ENCODE measurements around the gene PEDS1.
"Not testable (repeated sequence)": the region's sequence is repeated elsewhere in the genome, so short reads cannot be mapped to it uniquely, and the experiment has no call there.

Gene PEDS1

DNA sequence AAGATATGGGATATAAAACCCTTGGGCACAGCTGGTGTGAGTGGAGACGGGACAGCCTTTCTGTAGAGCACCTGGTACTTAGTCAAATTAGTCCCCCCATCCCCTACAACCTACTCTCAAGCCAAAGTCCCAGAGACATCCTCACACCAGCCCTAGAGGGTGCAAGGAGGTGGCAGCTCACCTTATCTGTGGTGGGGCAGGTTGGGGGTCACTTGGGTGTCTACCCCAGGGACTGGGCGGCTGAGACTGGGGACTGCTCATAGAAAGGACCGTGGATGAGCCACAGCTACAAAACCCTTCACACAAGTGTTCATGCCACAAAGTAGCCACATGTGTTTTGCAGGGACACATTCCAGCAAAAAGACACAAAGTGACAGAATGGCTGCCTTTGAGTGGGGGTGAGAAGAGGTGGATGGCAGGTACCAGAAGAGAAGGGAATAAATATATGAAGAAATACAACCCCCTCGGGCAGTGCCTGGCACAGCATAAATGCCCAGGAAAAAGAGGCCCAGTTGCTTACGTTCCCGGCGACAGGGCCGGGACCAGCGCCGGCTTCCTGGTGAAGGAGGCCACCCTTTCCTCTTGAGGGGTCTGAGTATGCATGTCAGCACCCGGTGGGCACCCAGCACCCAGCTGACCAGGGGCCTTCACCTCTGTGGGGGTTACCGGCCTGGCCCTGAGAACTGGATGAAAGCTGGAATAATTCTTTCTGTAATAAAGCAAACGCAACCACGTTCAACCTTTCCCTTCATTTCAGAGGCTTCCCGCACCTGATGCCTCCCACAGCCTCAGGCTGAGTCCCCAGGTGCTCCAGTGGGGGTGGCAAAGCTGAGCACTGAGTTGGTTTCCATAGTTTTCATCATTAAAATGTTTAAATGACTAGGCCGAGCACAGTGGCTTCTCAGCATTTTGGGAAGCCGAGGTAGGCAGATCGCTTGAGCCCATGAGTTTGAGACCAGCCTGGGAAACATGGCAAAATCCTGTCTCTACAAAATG, 22.7 kb upstream of the PEDS1 start:
- Histone ChIP-seq H3K27me3 (ENCODE audit: low read depth, low read length) (no peaks in the 10 kb centered on the region), H3K4me3 (ENCODE audit: low read depth in 1 of 2, low read length in 2 of 2) (no peak overlapping the region), H3K9me3 (ENCODE audit: control insufficient read depth in 1 of 2, low read length in 2 of 2) (no peaks in the 10 kb centered on the region), H3K27ac (ENCODE audit: low read length) (no peak overlapping the region), H3K36me3 (ENCODE audit: control insufficient read depth in 1 of 2, insufficient read depth in 2 of 2, low read length in 2 of 2) (no peaks in the 10 kb centered on the region), H3K4me1 (ENCODE audit: control insufficient read depth in 1 of 2, insufficient read depth in 2 of 2, low read length in 2 of 2) (peaks cover 0 to 17% of the 10 kb centered on the region in 2 donors)

DNA sequence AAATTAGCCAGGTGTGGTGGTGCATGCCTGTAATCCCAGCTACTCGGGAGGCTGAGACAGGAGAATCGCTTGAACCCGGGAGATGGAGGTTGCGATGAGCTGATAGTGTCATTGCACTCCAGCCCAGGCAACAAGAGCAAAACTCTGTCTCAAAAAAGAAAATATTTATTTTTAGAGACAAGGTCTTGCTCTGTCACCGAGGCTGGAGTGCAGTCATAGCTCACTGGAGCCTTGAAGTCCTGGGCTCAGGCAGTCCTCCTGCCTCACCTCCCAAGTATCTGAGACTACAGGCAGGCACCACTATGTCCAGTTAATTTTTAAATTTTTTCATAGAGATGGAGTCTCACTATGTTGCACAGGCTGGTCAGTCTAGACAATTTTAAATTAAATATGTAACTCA, 20.9 kb upstream of the PEDS1 start:
- Histone ChIP-seq H3K27me3 (ENCODE audit: low read depth, low read length) (no peaks in the 10 kb centered on the region), H3K4me3 (ENCODE audit: low read depth in 1 of 2, low read length in 2 of 2) (no peak overlapping the region), H3K9me3 (ENCODE audit: control insufficient read depth in 1 of 2, low read length in 2 of 2) (no peaks in the 10 kb centered on the region), H3K36me3 (ENCODE audit: control insufficient read depth in 1 of 2, insufficient read depth in 2 of 2, low read length in 2 of 2) (no peaks in the 10 kb centered on the region), H3K4me1 (ENCODE audit: control insufficient read depth in 1 of 2, insufficient read depth in 2 of 2, low read length in 2 of 2) (peaks cover 0 to 17% of the 10 kb centered on the region in 2 donors), H3K27ac (ENCODE audit: low read length) (no peak overlapping the region)

DNA sequence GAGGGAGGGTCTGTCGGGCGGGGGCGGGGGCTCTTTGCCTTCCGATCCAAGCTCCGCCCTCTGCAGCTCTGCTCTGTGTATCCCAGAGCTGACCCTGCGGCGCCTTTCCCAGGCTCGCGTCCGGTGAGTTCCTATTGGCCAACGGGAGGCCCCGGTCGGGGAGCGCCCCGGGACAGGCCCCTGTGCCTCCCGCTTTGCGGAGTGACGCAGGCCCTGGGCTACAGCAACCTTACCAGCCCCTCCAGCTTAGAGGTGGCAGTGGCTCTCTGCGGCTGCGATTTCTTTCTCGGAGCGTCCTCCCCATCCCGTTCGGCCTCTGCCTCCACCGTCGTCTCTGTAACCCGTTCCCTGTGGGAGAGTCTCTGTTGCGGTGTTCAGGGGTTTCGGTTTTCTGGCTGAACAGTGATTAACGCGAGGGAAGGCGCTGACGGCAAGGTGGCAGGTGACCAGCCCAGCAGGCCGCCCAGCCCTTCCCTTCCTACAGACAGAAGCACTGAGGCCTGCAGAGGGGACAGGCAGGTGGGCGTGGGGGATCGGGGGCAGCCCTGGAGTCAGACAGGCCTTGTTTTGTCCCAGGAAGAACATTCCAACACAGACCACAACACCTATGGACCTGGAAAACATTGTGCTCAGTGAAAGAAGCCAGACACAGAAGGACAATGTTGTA, 19.0 kb upstream of the PEDS1 start:
- peaks cover 0 to 22% of the 10 kb centered on the region in 2 donors for H3K4me1 ChIP-seq (ENCODE audit: control insufficient read depth in 1 of 2, insufficient read depth in 2 of 2, low read length in 2 of 2)
- no peaks in the 10 kb centered on the region for H3K27me3 ChIP-seq (ENCODE audit: low read depth, low read length)
- H3K4me3 ChIP-seq (ENCODE audit: low read depth in 1 of 2, low read length in 2 of 2): peak overlapping the region; percentile 69 to 76
- no peaks in the 10 kb centered on the region for H3K36me3 ChIP-seq (ENCODE audit: control insufficient read depth in 1 of 2, insufficient read depth in 2 of 2, low read length in 2 of 2)
- H3K27ac ChIP-seq (ENCODE audit: low read length): peak overlapping the region; percentile 75
- H3K9me3 ChIP-seq (ENCODE audit: control insufficient read depth in 1 of 2, low read length in 2 of 2): no peaks in the 10 kb centered on the region

DNA sequence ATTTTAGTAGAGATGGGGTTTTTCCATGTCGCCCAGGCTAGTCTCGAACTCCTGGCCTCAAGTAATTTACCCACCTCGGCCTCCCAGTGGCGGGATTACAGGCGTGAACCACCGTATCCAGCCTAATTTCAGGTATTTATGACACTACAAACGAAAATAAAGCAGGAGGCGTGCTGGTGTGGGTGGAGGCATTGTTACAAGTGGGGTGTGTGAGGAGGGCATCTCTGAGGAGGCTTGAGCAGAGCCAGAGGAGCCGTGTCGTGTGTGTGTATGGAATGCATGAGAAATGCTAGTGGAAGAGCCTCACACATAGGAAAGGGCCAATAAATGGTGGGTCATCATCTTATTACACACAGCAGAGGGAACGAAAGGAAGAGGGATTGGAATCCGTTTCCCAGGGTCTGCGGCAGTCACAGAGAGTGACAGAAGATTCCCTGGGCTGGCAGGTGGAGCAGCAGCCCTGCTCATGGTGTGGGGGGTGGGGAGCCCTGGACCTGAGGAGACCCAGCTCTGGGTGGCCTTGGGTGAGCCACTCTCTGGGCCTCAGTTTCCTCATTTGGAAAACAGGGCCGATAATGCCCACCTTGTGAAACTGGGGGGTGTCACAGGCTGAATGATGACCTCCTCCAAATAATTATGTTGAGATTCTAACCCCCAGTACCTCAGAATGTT, 17.2 kb upstream of the PEDS1 start:
- H3K27me3 ChIP-seq (ENCODE audit: low read depth, low read length): no peaks in the 10 kb centered on the region
- no peak overlapping the region for H3K27ac ChIP-seq (ENCODE audit: low read length)
- H3K36me3 ChIP-seq (ENCODE audit: control insufficient read depth in 1 of 2, insufficient read depth in 2 of 2, low read length in 2 of 2): no peaks in the 10 kb centered on the region
- H3K9me3 ChIP-seq (ENCODE audit: control insufficient read depth in 1 of 2, low read length in 2 of 2): no peaks in the 10 kb centered on the region
- peaks cover 0 to 23% of the 10 kb centered on the region in 2 donors for H3K4me1 ChIP-seq (ENCODE audit: control insufficient read depth in 1 of 2, insufficient read depth in 2 of 2, low read length in 2 of 2)
- no peak overlapping the region for H3K4me3 ChIP-seq (ENCODE audit: low read depth in 1 of 2, low read length in 2 of 2)

DNA sequence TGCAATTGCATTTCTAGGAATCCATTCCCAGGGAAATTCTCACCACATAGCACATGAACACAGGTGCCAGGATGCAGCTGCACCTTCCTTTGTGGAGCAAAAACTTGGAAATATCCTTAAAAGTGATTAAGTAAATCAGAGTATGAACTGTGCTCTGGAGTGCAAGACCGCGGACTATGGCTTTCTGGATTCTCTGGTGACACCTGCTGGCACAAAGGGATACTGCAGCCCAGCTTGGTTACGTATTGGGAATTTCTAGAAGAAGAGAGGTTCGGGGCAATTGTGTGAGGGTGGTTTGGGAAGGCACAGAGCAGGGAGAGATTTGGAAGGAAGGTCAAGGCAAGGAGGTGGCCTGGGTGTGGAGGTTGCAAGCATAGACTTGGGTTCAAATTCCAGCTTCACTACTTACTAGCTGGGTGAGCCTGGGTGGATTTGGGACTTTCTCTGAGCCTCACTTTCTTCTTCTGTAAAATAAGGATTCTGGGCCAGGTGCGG, 15.9 kb upstream of the PEDS1 start:
- no peak overlapping the region for H3K4me3 ChIP-seq (ENCODE audit: low read depth in 1 of 2, low read length in 2 of 2)
- H3K27me3 ChIP-seq (ENCODE audit: low read depth, low read length): no peaks in the 10 kb centered on the region
- H3K9me3 ChIP-seq (ENCODE audit: control insufficient read depth in 1 of 2, low read length in 2 of 2): no peaks in the 10 kb centered on the region
- no peak overlapping the region for H3K27ac ChIP-seq (ENCODE audit: low read length)
- peaks cover 0 to 26% of the 10 kb centered on the region in 2 donors for H3K4me1 ChIP-seq (ENCODE audit: control insufficient read depth in 1 of 2, insufficient read depth in 2 of 2, low read length in 2 of 2)
- no peaks in the 10 kb centered on the region for H3K36me3 ChIP-seq (ENCODE audit: control insufficient read depth in 1 of 2, insufficient read depth in 2 of 2, low read length in 2 of 2)

DNA sequence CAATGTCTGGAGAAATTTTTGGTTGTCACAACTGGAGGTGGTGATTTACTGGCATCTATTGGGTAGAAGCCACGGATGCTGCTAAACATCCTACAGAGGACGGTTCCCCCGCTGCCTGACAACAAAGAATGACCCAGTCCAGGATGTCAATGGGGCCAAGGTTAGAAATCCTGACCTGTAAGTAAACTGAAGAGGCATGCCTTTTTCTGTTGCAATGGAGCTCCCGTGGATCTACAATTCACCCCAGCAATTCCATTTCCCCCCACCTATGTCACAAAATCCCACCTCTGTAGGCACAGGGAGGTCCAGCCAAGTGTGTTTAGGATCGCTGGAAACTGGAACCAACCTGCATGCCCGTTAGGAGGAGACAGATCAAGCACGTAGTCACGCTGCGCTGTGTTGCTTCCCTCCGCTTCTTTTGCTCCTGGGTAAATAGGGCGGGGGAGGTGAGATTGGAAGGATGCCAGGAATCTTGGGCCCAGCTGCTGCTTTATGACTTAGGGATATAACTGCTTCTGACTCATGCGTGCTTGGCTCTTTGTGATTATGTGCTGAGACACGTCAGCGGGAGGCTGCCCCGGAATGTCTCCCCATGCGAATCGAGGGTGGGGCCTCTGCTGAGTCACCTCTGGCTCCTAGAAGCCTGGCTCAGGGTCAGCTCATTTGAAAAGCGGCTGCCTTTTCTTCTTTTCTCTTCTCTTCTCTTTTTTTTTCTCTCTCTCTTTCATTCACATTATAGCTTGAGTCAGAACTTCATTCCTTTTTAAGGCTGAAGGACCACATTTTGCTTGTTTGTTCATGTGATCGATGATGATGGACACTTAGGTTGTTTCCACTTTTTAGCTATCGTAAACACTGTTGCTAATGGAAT, 12.4 kb upstream of the PEDS1 start:
- H3K27me3 ChIP-seq (ENCODE audit: low read depth, low read length): no peaks in the 10 kb centered on the region
- H3K4me3 ChIP-seq (ENCODE audit: low read depth in 1 of 2, low read length in 2 of 2): peak overlapping the region; percentile 27 to 49
- no peaks in the 10 kb centered on the region for H3K36me3 ChIP-seq (ENCODE audit: control insufficient read depth in 1 of 2, insufficient read depth in 2 of 2, low read length in 2 of 2)
- H3K9me3 ChIP-seq (ENCODE audit: control insufficient read depth in 1 of 2, low read length in 2 of 2): no peaks in the 10 kb centered on the region
- H3K27ac ChIP-seq (ENCODE audit: low read length): peak overlapping the region; percentile 86
- H3K4me1 ChIP-seq (ENCODE audit: control insufficient read depth in 1 of 2, insufficient read depth in 2 of 2, low read length in 2 of 2): peaks cover 0 to 9% of the 10 kb centered on the region in 2 donors

DNA sequence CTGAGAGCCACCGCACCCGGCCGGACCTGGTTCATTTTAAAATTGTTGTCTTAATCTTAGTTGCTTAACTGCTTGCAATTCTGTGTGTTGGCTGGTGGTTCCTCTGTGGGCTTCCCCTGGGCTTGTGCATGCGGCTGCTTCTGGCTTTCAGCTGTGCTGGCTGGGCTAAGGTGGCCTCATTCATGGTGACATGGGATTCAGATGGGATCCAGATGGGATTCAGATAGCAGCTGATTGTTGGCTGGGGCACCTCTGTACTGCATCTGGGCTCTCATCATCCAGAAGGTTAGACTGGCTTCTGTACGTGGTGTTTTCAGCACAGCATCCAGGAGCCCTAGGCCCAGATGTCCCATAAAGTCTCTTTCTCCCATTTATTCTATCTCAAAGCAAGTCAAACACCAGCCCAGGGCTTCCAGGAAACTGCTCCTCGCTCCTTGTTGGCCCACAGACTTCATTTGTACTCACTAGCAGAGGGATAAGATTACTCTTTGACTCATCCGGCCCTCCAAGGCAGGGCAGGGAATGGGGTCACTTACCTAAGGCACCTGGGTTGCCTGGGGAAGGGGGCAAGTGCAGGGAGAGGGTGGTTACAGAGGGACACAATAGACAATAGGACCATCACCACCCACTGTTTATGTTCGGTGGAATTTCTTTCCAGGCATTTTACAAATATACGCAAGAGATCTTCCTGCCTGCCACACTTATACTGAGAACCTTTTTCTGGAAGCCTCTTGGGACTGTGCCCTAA, 10.2 kb upstream of the PEDS1 start:
- Histone ChIP-seq H3K27ac (ENCODE audit: low read length) (peak overlapping the region; percentile 33), H3K4me3 (ENCODE audit: low read depth in 1 of 2, low read length in 2 of 2) (no peak overlapping the region), H3K9me3 (ENCODE audit: control insufficient read depth in 1 of 2, low read length in 2 of 2) (no peaks in the 10 kb centered on the region)

DNA sequence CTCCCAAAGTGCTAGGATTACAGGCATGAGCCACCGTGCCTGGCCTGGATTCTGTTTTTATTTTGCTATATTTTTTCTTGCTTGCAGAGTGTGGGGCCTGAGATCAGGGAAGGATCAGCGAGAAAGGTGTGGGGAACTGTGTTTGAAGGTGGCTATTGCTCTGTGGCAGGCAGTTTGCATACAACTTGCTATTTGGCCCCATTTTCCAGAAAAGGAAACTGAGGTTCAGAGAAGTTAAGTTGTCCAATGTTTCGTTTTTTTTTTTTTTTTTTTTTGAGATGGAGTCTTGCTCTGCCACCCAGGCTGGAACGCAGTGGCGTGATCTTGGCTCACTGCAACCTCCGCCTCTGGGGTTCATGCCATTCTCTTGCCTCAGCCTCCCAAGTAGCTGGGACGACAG, 8.0 kb upstream of the PEDS1 start:
- H3K36me3 ChIP-seq (ENCODE audit: control insufficient read depth in 1 of 2, insufficient read depth in 2 of 2, low read length in 2 of 2); H3K9me3 ChIP-seq (ENCODE audit: control insufficient read depth in 1 of 2, low read length in 2 of 2); H3K27ac ChIP-seq (ENCODE audit: low read length); H3K27me3 ChIP-seq (ENCODE audit: low read depth, low read length); H3K4me3 ChIP-seq (ENCODE audit: low read depth in 1 of 2, low read length in 2 of 2); H3K4me1 ChIP-seq (ENCODE audit: control insufficient read depth in 1 of 2, insufficient read depth in 2 of 2, low read length in 2 of 2): not testable (repeated sequence)

More for the DNA sequence above, 10.2 kb upstream of the PEDS1 start:
- Histone ChIP-seq H3K27me3 (ENCODE audit: low read depth, low read length) (no peaks in the 10 kb centered on the region), H3K4me1 (ENCODE audit: control insufficient read depth in 1 of 2, insufficient read depth in 2 of 2, low read length in 2 of 2) (peaks cover 0 to 5% of the 10 kb centered on the region in 2 donors), H3K36me3 (ENCODE audit: control insufficient read depth in 1 of 2, insufficient read depth in 2 of 2, low read length in 2 of 2) (no peaks in the 10 kb centered on the region)

DNA sequence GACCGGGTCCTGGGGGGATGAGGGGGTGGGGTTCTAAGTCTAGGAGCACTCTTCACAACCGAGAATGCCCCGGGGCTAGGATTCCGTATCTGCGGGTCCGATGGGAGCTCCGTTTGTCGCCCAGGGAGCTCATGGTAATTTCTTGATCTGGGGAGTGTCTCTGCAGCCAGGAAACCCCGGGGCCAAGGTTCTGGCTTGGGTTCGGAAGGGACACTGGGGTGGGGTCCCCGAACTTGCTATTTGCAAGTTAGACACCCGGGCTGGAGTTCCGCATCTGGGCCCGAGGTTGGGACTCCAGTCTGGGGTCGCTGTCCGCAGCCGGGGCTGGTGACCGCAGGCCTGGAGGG, 397 bp downstream of the PEDS1 start:
- Histone ChIP-seq H3K27ac (ENCODE audit: low read length) (peak overlapping the region; percentile 77), H3K4me3 (ENCODE audit: low read depth in 1 of 2, low read length in 2 of 2) (peak overlapping the region; percentile 81 to 92), H3K36me3 (ENCODE audit: control insufficient read depth in 1 of 2, insufficient read depth in 2 of 2, low read length in 2 of 2) (peaks cover 0 to 8% of the 10 kb centered on the region in 2 donors), H3K4me1 (ENCODE audit: control insufficient read depth in 1 of 2, insufficient read depth in 2 of 2, low read length in 2 of 2) (peaks cover 11 to 42% of the 10 kb centered on the region in 2 donors), H3K27me3 (ENCODE audit: low read depth, low read length) (no peaks in the 10 kb centered on the region), H3K9me3 (ENCODE audit: control insufficient read depth in 1 of 2, low read length in 2 of 2) (no peaks in the 10 kb centered on the region)
